HCT116 (cell line): ENCODE measurements around the gene DAPK1. TPM values are rescaled to one million over a fixed set of nuclear protein-coding genes. Genes with fewer than 3 reads are reported as not detected.

Source experiments
- ATAC-seq: fragments of 200-7000 bp; cut with Tn5 transposase; 2 replicates; pipeline ENCODE4 v1.9.1; 2020; ENCODE audit warnings: mild to moderate bottlenecking, moderate library complexity
- BruUV-seq: library from RNA; stranded (reverse); fragments of 400-500 nt; replicated peaks from 2 replicates; lab custom pipeline; 2021; lab: Mats Ljungman, UMichigan
- CTCF ChIA-PET: fragments of 300-600 bp; sonication (Branson Sonifier 250); formaldehyde crosslinking; loops from one replicate; lab custom pipeline; 2021; ENCODE audit warnings: antibody characterized with exemption; lab: Charles Lee
- POLR2A ChIA-PET: fragments of 300-600, 350-600 bp; sonication (Branson Sonifier 250); formaldehyde crosslinking; loops from one replicate; lab custom pipeline; 2021; ENCODE audit warnings: antibody characterized with exemption; lab: Charles Lee
- RAD21 ChIA-PET, 2 experiments: fragments of 300-600 bp; sonication (Branson Sonifier 250); formaldehyde crosslinking; loops; one replicate each; lab custom pipeline; 2023; ENCODE audit warnings: low total read pairs in 2 of 2; ENCODE audit not compliant: uncharacterized antibody in 2 of 2, unreplicated experiment in 2 of 2, low non-redundant PET in 1 of 2; lab: Charles Lee
- DNase-seq: peaks from one replicate; pipeline ENCODE4 v3.0.0-alpha.2; 2010; ENCODE audit warnings: low read depth, low spot score
- H2AFZ ChIP-seq: fragments of 200-600 bp; shearing (Covaris generic), sonication (generic); 2 replicates; pipeline ENCODE4 v1.6.1; 2017; ENCODE audit warnings: low read depth, mixed run types, mixed read lengths, antibody characterized with exemption, low read length; ENCODE audit not compliant: poor library complexity, severe bottlenecking
- H3K27ac ChIP-seq: 2 replicates; pipeline ENCODE4 v1.5.1; 2012; ENCODE audit warnings: low read depth, low read length
- H3K27me3 ChIP-seq: fragments of 200-600 bp; sonication (generic); 2 replicates; pipeline ENCODE4 v1.6.1; 2016; ENCODE audit warnings: mixed run types, low read length, mixed read lengths; ENCODE audit not compliant: insufficient read depth
- H3K36me3 ChIP-seq, 2 experiments: fragments of 200-500 bp in 1 of 2; fragments of 200-600 bp in 1 of 2; sonication (Bioruptor generic) in 1 of 2; sonication (generic) in 1 of 2; 2 replicates each; pipeline versions ENCODE4 v1.5.1 to v1.6.1; 2014 to 2016; ENCODE audit warnings: low read length in 2 of 2, inconsistent platforms in 1 of 2, mixed read lengths in 1 of 2, mixed run types in 1 of 2; ENCODE audit not compliant: insufficient read depth in 2 of 2, control insufficient read depth in 1 of 2
- H3K4me1 ChIP-seq, 2 experiments: fragments of 200-600 bp in 1 of 2; sonication (generic) in 1 of 2; 2 replicates each; pipeline versions ENCODE4 v1.5.1 to v1.6.1; 2012 to 2017; ENCODE audit warnings: low read length in 2 of 2, inconsistent platforms in 1 of 2, mild to moderate bottlenecking in 1 of 2, mixed read lengths in 1 of 2, mixed run types in 1 of 2, moderate library complexity in 1 of 2; ENCODE audit not compliant: insufficient read depth in 2 of 2, control insufficient read depth in 1 of 2
- H3K4me2 ChIP-seq: fragments of 200-600 bp; sonication (generic); 2 replicates; pipeline ENCODE4 v1.6.1; 2017; ENCODE audit warnings: mixed run types, low read length, mixed read lengths
- H3K4me3 ChIP-seq, 2 experiments: fragments of 200-600 bp in 1 of 2; sonication (generic) in 1 of 2; replicated peaks in 1 of 2; 2 replicates each; pipeline ENCODE4 v1.5.1; 2011 to 2016; ENCODE audit warnings: low read length in 2 of 2, control low read depth in 1 of 2, low read depth in 1 of 2, mild to moderate bottlenecking in 1 of 2, mixed read lengths in 1 of 2, mixed run types in 1 of 2
- H3K79me2 ChIP-seq: fragments of 200-600 bp; sonication (generic); 2 replicates; pipeline ENCODE4 v1.6.1; 2017; ENCODE audit warnings: mild to moderate bottlenecking, mixed run types, low read length, moderate library complexity, mixed read lengths; ENCODE audit not compliant: insufficient read depth
- H3K9ac ChIP-seq: fragments of 200-600 bp; sonication (generic); 2 replicates; pipeline ENCODE4 v1.6.1; 2016; ENCODE audit warnings: low read length, mixed read lengths
- H3K9me2 ChIP-seq: fragments of 200-600 bp; sonication (generic), shearing (Covaris generic); 2 replicates; pipeline ENCODE4 v1.6.1; 2017; ENCODE audit warnings: mixed run types, mild to moderate bottlenecking, moderate library complexity; ENCODE audit not compliant: insufficient read depth
- H3K9me3 ChIP-seq, 2 experiments: fragments of 200-500 bp in 1 of 2; fragments of 200-600 bp in 1 of 2; sonication (Bioruptor generic) in 1 of 2; sonication (generic) in 1 of 2; 2 replicates each; pipeline ENCODE4 v1.6.1; 2014 to 2017; ENCODE audit warnings: low read length in 2 of 2, mixed read lengths in 2 of 2, inconsistent platforms in 1 of 2, low read depth in 1 of 2, mild to moderate bottlenecking in 1 of 2, mixed run types in 1 of 2, moderate library complexity in 1 of 2; ENCODE audit not compliant: control insufficient read depth in 1 of 2, insufficient read depth in 1 of 2
- H4K20me1 ChIP-seq: fragments of 200-600 bp; sonication (generic), shearing (Covaris generic); 2 replicates; pipeline ENCODE4 v1.6.1; 2017; ENCODE audit warnings: mixed run types, mild to moderate bottlenecking, moderate library complexity; ENCODE audit not compliant: insufficient read depth
- ATF3 ChIP-seq: IDR thresholded peaks from 2 replicates; pipeline ENCODE4 v1.6.1; 2012
- CBX3 ChIP-seq: IDR thresholded peaks from 2 replicates; pipeline ENCODE4 v1.6.1; 2012; ENCODE audit warnings: low read depth
- CEBPB ChIP-seq: IDR thresholded peaks from 2 replicates; pipeline ENCODE4 v1.6.1; 2012; ENCODE audit warnings: low read depth
- EGR1 ChIP-seq: IDR thresholded peaks from 2 replicates; pipeline ENCODE4 v1.6.1; 2012; ENCODE audit warnings: low read depth
- EZH2 ChIP-seq: fragments of 200-600 bp; sonication (generic); IDR thresholded peaks from 2 replicates; pipeline ENCODE4 v1.6.1; 2017; ENCODE audit warnings: antibody characterized with exemption, mixed run types
- EZH2phosphoT487 ChIP-seq: fragments of 200-600 bp; IDR thresholded peaks from 2 replicates; pipeline ENCODE4 v1.6.1; 2018; ENCODE audit warnings: antibody characterized with exemption, borderline replicate concordance
- JUND ChIP-seq: IDR thresholded peaks from 2 replicates; pipeline ENCODE4 v1.6.1; 2012
- SRF ChIP-seq: IDR thresholded peaks from 2 replicates; pipeline ENCODE4 v1.6.1; 2012; ENCODE audit warnings: low read depth
- TCF7L2 ChIP-seq: IDR thresholded peaks from 2 replicates; pipeline ENCODE4 v1.7.0; 2011; ENCODE audit warnings: borderline replicate concordance, inconsistent platforms; ENCODE audit not compliant: insufficient read depth, insufficient read length; ENCODE audit errors: extremely low read depth
- YY1 ChIP-seq: IDR thresholded peaks from 2 replicates; pipeline ENCODE4 v1.6.1; 2011; ENCODE audit warnings: low read length, low read depth, moderate library complexity, mild to moderate bottlenecking; ENCODE audit not compliant: insufficient replicate concordance; ENCODE audit errors: extremely low read depth
- ZBTB33 ChIP-seq: IDR thresholded peaks from 2 replicates; pipeline ENCODE4 v1.6.1; 2011; ENCODE audit warnings: mild to moderate bottlenecking, low read length, moderate library complexity; ENCODE audit not compliant: insufficient replicate concordance; ENCODE audit errors: extremely low read depth
- intact Hi-C: fragments of 100-400 bp; cut with micrococcal nuclease; formaldehyde crosslinking; loops from 2 replicates; pipeline ENCODE4 v1.10.0; 2022
- total RNA-seq: library from RNA; stranded (reverse); gene quantifications from one replicate; pipeline ENCODE4 v1.2.1, GENCODE V29; 2021; ENCODE audit not compliant: unreplicated experiment

DAPK1 gene
- total RNA-seq, 1 experiment from 2014 or later = 5.6 TPM

GRCh38 chr9:87520172-87520683 lies 22.6 kb downstream of the DAPK1 start:
- no peak for DNase-seq
- H3K4me2 ChIP-seq = no peak overlapping the region
- no peaks in the 10 kb centered on the region for H3K9me2 ChIP-seq
- no peaks in the 10 kb centered on the region for H3K36me3 ChIP-seq
- H3K4me3 ChIP-seq = no peak overlapping the region
- ATAC-seq = no peak
- H3K79me2 ChIP-seq = no peaks in the 10 kb centered on the region
- H3K27me3 ChIP-seq = no peaks in the 10 kb centered on the region
- H4K20me1 ChIP-seq = no peaks in the 10 kb centered on the region
- ChIA-PET POLR2A (no interaction called here), RAD21 (no interaction called here), CTCF (no interaction called here)
- no TSS peak for BruUV-seq
- no peak overlapping the region for H3K9ac ChIP-seq
- no peak overlapping the region for H2AFZ ChIP-seq
- H3K27ac ChIP-seq = no peak overlapping the region
- TF ChIP-seq ZBTB33 (no peak), JUND (no peak), SRF (no peak), ATF3 (no peak), EZH2 (no peak)
- peaks cover 0 to 15% of the 10 kb centered on the region in 2 experiments; a peak in 3 of 4 replicates for H3K4me1 ChIP-seq
- intact Hi-C loops = no loop called here
- no peaks in the 10 kb centered on the region for H3K9me3 ChIP-seq

- H2AFZ ChIP-seq = no peak overlapping the region
- peaks cover 0 to 2% of the 10 kb centered on the region in 2 experiments; a peak in 1 of 4 replicates for H3K4me1 ChIP-seq
- intact Hi-C loops = no loop called here
- H4K20me1 ChIP-seq = no peaks in the 10 kb centered on the region; the same call in 1 of the 2 replicates
- ChIA-PET CTCF (no interaction called here), RAD21 (no interaction called here), POLR2A (no interaction called here)
- no peaks in the 10 kb centered on the region for H3K79me2 ChIP-seq
- H3K9me2 ChIP-seq = no peaks in the 10 kb centered on the region
- no peak overlapping the region for H3K27ac ChIP-seq
- H3K27me3 ChIP-seq = no peaks in the 10 kb centered on the region
- ATAC-seq (no peak), DNase-seq (no peak)
- no peak overlapping the region for H3K4me3 ChIP-seq
- no peak overlapping the region for H3K4me2 ChIP-seq
- no peaks in the 10 kb centered on the region for H3K36me3 ChIP-seq
- H3K9ac ChIP-seq = no peak overlapping the region
- no peaks in the 10 kb centered on the region for H3K9me3 ChIP-seq
- BruUV-seq = no TSS peak
- no peak for TF ChIP-seq ATF3
- TF ChIP-seq ZBTB33 = no peak
- TF ChIP-seq TCF7L2 = no peak
- TF ChIP-seq YY1 = no peak
- TF ChIP-seq EGR1 = no peak
- TF ChIP-seq EZH2phosphoT487 = no peak
- TF ChIP-seq CBX3 = no peak
- no peak for TF ChIP-seq SRF
- no peak for TF ChIP-seq CEBPB
Measured at GRCh38 chr9:87521834-87522233, 24.2 kb downstream of the DAPK1 start.
